Renal cortex interstitium (tissue), 15 donors: ENCODE results near the gene CFD. TPM values are rescaled to one million over a fixed set of nuclear protein-coding genes. Genes with fewer than 3 reads are reported as not detected.
"Not testable (repeated sequence)": the region's sequence is repeated elsewhere in the genome, so short reads cannot be mapped to it uniquely, and the experiment has no call there.

ENCODE experiments used
- DNase-seq, 11 donors: peaks; one replicate each; pipeline ENCODE4 v3.0.0-alpha.2; 2013; ENCODE audit warnings: low read depth in 9 of 11, low spot score in 4 of 11; ENCODE audit errors: extremely low read depth in 1 of 11
- long read RNA-seq, 16 experiments: transcript quantifications; one replicate each; lab custom pipeline, GENCODE V29; 2026
- polyA plus RNA-seq, 3 donors: library from polyadenylated mRNA; unstranded; fragments of 120-200 nt; gene quantifications; one replicate each; pipeline ENCODE4 v1.2.1, GENCODE V29; 2013; ENCODE audit not compliant: insufficient read length in 3 of 3

The CFD gene
- 1 to 10 TPM; 1.9 to 4.9 (median 3.9) TPM for polyA plus RNA-seq
- long read RNA-seq, donor 1, partial matches to known transcripts, result 0 of 1 reads
- long read RNA-seq, donor 1, other reads (novel, unspliced or antisense), result 0 of 1 reads
- long read RNA-seq, donor 2, partial matches to known transcripts, result 0 of 1 reads
- long read RNA-seq, donor 2, other reads (novel, unspliced or antisense), result 0 of 1 reads
- long read RNA-seq, donor 3, partial matches to known transcripts, result 7 of 10 reads
- long read RNA-seq, donor 3, other reads (novel, unspliced or antisense), result 0 of 10 reads
- long read RNA-seq, donor 4, partial matches to known transcripts, result 5 of 6 reads
- long read RNA-seq, donor 4, other reads (novel, unspliced or antisense), result 0 of 6 reads
- long read RNA-seq, donor 5, result 0 reads
- long read RNA-seq, donor 6, partial matches to known transcripts, result 5 of 6 reads
- long read RNA-seq, donor 6, other reads (novel, unspliced or antisense), result 0 of 6 reads
- long read RNA-seq, donor 7, partial matches to known transcripts, result 0 of 2 reads
- long read RNA-seq, donor 7, other reads (novel, unspliced or antisense), result 0 of 2 reads
- long read RNA-seq, donor 8, result 0 reads
- long read RNA-seq, donor 9, result 0 reads
- long read RNA-seq, donor 10, partial matches to known transcripts, result 0 of 2 reads
- long read RNA-seq, donor 10, other reads (novel, unspliced or antisense), result 0 of 2 reads
- long read RNA-seq, donor 11, partial matches to known transcripts, result 0 of 2 reads
- long read RNA-seq, donor 11, other reads (novel, unspliced or antisense), result 0 of 2 reads
- long read RNA-seq, donor 12, partial matches to known transcripts, result 0 of 1 reads
- long read RNA-seq, donor 12, other reads (novel, unspliced or antisense), result 0 of 1 reads
- long read RNA-seq, donor 13, result 0 reads
- long read RNA-seq, donor 14, partial matches to known transcripts, result 0 of 2 reads
- long read RNA-seq, donor 14, other reads (novel, unspliced or antisense), result 0 of 2 reads
- long read RNA-seq, donor 15, partial matches to known transcripts, result 0 of 1 reads
- long read RNA-seq, donor 15, other reads (novel, unspliced or antisense), result 0 of 1 reads
- long read RNA-seq, donor 16, partial matches to known transcripts, result 10 of 10 reads
- long read RNA-seq, donor 16, other reads (novel, unspliced or antisense), result 0 of 10 reads

DNA sequence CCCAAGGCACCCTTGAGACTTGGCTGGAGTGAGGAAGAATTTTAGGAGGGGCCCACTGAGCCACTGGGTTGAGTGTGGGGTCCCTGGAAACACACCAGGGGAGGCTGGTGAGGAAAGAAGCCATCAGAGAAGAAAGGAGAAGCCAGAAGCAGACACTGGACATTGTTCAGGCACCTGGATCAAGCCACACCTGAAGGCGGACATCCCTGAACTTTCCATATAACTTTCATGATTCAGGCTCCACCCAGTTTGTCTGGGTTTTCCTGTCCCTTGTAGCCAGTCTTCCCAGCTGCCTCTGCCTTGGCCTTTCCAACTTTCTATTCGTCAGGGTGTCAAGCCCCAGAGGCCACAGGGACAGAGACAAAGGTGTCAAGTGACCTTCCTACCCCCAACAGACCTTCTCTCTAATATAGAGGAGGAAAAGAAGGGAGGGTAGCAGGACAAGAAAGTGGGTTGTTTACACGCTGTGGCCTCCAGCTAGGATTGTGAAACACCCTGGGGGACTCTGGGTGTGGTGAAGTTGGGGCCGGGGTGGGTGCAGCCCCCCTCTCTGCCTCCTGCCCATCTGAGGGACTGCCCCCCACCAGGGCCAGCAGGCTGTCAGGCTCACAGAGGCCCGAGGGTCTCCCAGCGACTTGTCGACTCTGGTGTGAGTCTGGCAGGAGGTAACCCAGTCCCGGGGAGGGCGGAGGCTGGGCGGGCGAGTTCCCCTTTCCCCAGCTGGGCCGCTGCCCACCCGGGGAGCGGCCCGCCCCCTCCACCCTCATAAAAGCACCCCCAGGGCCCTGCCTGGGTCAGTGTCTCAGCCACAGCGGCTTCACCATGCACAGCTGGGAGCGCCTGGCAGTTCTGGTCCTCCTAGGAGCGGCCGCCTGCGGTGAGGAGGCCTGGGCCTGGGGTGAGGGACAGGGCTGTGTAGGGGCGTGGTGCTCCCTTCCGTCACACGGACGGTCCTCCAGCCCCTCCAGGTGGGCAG, at the start of gene CFD:
Gene CFD (plus strand): TSS at position 797 of the 976 bp plus-strand sequence. CDS start 26 bp downstream, at position 823.
- DNase-seq, result no peak

DNA sequence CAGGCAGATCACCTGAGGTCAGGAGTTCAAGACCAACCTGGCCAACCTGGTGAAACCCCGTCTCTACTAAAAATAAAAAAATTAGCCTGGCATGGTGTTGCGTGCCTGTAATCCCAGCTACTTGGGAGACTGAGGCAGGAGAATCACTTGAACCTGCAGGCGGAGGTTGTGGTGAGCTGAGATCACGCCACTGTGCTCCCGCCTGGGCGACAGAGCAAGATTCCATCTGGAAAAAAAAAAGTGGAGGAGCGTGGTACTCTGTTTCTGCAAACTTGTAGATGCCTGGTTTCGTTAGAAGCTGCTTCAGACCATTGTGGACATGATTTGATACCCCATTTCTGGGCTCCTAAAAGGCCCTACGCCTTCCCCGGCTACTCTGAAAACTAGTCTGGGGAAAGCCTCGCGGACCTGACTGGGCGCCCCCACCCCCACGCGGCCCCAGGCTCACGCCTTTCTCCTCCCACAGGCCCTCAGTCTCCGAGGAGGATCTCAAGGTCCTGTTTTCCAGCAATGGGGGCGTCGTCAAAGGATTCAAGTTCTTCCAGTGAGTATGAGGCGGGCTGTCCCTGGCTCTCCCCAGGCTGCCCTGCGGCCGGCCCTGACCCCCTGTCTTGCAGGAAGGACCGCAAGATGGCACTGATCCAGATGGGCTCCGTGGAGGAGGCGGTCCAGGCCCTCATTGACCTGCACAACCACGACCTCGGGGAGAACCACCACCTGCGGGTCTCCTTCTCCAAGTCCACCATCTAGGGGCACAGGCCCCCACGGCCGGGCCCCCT, 49.2 kb upstream of the CFD start:
- no peak for DNase-seq

DNA sequence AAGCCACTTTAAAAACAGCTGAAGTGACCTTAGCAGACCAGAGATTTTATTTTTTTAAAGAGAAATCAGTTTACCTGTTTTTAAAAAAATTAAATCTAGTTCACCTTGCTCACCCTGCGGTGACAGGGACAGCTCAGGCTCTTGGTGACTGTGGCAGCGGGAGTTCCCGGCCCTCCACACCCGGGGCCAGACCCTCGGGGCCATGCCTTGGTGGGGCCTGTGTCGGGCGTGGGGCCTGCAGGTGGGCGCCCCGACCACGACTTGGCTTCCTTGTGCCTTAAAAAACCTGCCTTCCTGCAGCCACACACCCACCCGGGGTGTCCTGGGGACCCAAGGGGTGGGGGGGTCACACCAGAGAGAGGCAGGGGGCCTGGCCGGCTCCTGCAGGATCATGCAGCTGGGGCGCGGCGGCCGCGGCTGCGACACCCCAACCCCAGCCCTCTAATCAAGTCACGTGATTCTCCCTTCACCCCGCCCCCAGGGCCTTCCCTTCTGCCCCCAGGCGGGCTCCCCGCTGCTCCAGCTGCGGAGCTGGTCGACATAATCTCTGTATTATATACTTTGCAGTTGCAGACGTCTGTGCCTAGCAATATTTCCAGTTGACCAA, 48.5 kb upstream of the CFD start:
- DNase-seq, result no peak

DNA sequence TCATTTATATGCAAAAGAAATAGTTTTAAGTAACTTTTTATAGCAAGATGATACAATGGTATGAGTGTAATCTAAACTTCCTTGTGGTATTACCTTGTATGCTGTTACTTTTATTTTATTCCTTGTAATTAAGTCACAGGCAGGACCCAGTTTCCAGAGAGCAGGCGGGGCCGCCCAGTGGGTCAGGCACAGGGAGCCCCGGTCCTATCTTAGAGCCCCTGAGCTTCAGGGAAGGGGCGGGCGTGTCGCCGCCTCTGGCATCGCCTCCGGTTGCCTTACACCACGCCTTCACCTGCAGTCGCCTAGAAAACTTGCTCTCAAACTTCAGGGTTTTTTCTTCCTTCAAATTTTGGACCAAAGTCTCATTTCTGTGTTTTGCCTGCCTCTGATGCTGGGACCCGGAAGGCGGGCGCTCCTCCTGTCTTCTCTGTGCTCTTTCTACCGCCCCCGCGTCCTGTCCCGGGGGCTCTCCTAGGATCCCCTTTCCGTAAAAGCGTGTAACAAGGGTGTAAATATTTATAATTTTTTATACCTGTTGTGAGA, 47.9 kb upstream of the CFD start:
- DNase-seq, result no peak

DNA sequence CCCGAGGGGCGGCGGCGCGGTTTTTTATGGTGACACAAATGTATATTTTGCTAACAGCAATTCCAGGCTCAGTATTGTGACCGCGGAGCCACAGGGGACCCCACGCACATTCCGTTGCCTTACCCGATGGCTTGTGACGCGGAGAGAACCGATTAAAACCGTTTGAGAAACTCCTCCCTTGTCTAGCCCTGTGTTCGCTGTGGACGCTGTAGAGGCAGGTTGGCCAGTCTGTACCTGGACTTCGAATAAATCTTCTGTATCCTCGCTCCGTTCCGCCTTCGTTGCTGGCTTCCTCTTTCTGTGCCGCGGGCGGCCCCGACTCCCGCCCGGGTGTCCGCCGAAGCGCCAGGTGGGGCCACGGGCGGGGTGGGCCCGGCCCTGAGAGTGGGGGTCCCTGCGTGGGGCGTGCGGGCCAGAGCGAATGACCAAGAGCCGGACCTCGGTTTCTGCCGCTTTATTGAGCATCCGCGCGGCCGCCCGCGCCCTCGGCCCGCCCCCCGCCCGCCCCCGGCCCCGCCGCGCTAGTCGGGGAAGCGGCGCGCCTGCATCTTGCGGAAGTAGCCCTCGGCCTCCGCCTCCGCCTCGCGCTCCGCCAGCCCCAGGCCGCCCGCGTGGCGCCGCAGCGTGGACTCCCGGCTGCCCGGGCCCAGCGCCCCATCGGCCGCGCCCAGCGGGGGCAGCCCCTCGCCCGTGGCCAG, 47.3 kb upstream of the CFD start:
- DNase-seq, result no peak

DNA sequence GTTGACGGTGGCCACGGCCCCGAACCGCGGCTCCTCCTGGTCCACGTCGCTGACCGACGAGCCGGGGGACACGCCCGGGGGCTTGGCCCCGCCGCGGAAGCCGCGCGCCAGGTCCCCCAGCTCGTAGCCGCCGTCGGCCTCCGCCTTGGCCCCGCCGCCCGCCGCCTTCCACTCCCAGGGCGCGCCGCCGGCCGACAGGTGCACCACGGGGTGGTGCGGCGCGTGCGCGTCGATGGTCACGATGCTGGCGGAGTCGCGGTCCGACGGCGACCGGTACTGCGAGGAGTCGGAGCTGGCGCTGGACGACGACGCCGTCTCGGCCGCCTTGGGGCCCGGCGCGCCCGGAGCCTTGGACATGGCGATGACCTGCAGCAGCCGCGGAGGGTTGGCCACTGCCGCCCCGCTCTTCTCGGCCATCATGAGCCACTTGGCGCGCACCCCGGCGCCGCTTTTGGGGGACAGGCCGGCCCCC, 46.7 kb upstream of the CFD start:
- no peak for DNase-seq

DNA sequence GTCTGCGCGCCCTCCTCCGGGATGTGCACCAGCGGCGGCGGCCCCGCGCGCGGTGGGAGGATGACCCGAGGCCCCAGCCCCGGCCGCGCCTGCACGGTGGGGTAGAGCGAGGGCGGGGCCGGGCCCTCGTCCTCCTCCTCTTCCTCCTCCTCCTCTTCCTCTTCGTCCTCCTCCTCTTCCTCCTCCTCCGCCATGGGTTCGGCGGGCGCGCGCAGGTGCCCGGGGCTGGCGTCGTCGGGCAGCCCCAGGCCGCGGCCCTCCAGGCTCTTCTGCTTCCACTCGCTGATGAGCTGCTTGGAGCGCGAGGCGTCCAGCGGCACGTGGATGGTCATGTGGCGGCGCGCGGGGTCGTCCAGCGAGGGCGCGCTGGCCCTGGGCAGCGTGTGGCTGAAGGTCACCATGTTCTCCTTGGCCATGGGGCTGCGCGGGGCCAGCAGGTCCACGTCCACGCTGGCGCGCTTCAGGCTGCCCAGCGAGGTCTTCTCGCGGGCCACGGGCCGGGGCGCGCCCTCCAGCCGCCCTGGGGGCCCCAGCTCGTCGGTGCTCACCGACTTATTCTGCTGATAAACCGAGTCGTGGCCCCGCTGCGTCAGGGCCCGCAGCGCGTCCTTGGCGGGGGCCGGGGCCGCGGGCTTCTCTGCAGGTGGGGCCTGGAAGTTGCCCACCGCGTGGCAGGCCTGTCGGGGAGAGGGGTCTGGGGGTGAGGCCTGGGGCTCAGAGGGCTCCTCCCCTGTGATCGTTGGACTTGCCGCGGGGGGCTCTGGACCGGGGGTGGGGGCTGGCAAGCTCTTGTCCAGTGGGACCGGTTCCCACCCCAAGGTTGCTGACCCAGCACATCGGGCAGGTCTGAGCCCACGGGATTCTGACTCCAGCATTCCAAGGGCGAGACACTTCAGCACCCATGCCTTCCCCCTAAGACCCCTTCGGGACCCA, 46.0 kb upstream of the CFD start:
- DNase-seq, result no peak

DNA sequence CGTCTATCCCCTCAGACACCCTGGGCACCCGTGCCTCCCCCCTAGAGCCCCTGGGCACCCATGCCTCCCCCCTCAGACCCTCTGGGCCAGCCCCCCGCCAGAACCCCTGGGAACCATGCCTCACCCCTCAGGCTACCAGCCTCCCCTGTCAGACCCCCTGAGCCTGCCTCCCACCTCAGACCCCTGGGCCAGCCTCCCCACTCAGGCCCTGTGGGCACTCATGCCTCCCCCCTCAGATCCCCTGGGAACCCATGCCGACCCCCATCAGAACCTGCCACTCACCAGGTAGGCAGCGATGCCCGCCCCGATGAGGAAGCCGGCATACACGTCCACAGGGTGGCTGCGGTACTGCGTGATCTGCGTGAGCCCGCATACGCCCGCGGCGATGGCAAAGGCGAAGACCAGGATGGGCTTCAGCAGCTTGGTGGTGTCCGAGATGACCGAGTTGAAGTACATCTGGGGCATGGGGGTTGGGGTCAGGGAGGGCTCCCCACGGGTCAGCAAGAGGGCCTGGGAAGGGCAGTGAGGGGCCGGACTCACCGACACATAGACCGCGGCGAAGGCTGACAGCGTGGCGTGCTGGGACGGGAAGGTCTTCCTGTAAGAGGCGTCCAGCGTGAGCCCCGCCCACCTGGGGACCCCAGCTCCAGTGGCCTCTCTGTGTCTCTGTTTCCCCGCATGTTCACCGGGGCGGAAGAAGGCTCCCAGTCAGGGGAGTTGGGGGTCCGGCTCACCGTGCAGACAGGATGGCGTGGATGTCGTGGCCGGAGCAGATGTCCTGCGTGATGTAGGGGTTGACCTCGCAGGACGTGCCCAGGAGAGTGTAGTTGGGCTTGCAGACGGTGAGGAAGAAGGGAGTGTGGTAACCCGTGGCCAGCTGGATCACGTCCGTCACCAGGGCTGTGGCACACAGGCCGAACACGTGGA, 45.0 kb upstream of the CFD start:
- no peak for DNase-seq

DNA sequence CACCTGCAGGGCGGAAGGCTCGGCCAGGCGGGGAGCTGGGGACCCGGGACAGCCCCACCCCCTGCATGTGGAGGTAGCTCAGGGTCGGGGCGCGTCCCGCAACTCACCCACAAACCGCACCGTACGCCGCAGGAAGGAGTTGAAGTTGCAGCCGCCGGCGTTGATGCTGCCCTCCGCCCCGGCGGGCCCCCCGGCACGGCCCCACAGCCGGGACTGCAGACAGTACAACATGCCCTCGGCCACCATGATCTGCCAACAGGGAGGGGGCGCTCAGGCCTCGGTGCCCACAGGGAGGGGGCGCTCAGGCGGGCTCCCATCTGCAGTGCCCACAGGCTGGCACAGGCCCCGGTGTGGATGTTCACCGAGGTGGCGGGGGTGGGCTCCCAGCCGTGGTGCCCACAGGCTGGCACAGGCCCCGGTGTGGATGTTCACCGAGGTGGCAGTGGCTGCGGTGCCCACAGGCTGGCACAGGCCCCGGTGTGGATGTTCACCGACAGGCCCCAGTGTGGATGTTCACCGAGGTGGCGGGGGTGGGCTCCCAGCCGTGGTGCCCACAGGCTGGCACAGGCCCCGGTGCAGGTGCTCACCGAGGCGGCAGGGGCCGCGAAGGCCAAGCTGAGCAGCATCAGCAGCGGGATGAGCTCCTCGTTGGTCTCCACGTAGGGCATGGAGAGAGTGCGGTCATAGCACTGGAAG, 44.2 kb upstream of the CFD start:
- DNase-seq, result no peak

DNA sequence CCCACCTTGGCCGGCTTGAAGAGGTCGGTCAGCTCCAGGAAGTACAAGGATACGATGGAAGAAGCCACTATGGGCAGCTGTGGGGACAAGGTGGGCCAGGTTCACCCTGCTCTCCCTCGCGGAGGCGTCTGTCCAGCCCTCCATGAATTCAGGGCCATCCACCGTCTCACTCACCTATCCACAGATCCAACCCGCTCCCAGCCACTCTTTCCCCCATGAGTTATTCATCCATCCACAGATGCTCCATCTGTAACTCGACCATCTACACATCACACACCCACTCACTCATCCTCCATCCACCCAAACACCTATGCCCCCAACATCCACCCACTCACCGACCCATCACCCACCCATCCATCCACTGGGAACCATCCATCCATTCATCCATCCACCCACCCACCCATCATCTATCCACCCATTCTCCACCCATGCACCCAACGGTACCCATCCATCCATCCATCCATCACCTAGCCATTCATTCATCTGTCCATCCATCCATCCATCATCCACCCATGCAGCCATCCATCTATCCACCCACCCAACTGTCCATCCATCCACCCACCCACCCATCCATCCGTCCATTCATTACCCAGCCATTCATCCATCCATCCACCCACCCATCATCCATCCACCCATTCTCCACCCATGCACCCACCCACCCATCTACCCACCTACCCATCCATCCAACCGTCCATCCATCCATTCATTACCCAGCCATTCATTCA, 43.5 kb upstream of the CFD start:
- DNase-seq, result no peak

DNA sequence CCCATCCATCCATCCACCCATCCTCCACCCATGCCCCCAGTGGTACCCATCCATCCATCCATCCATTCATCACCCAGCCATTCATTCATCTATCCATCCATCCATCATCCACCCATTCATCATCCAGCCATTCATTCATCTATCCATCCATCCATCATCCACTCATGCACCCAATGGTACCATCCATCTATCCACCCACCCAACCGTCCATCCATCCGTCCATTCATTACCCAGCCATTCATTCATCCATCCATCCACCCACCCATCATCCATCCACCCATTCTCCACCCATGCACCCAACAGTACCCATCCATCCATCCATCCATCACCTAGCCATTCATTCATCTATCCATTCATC, 43.0 kb upstream of the CFD start:
- no peak for DNase-seq

DNA sequence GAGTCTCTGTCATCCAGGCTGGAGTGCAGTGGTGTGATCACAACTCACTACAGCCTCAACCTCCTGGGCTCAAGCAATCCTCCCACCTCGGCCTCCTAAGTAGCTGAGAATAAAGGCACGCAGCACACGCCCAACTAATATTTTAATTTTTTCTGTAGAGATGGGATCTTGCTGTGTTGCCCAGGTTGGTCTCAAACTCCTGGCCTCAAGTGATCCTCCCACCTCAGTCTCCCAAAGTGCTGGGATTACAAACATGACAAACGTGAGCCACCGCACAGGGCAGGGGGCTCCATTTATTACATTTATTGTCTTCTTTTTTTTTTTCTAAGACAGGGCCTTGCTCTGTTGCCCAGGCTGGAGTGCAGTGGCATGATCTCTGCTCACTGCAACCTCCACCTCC, 39.3 kb upstream of the CFD start:
- DNase-seq, result not testable (repeated sequence)

DNA sequence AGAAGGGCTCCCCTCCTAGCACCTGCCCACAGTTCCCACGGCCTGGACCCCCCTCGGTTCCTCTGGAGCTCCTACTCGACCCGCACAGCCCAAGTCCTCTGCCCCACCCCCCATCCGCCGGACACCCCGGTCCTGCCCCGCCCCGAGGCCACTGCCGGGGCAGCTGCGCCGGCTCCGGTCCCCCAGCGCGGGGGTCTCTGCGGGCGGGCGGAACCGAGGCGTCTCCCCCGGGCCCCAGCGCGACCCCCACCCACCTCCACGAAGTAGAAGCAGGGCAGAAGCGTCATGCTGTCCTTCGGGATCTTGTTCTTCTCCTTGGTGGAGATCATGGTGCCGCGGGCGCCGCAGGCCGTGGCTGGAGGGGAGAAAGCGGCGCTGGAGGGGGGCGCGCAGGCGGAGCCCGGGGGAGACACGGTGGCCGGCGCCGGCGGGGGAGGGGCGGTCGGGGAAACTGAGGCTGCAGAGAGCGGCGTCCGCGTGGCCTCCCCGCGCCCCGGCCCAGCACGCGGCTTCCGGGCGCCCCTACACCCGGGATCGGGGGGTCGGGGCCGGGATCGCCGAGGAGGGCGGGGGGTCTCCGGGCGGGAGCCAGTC, 38.1 kb upstream of the CFD start:
- DNase-seq, result no peak
